HG03025 (cell line): ENCODE results near the gene LARP4B.
"Not testable (repeated sequence)": the region's sequence is repeated elsewhere in the genome, so short reads cannot be mapped to it uniquely, and the experiment has no call there.

Source experiments
- ATAC-seq: cut with Tn5 transposase; IDR thresholded peaks from one replicate; pipeline ENCODE4 v1.9.1; 2021; ENCODE audit warnings: mild to moderate bottlenecking, moderate library complexity; ENCODE audit not compliant: unreplicated experiment, low FRiP score

Gene LARP4B

GRCh38 chr10:958856-959255 lies 27.4 kb upstream of the LARP4B start:
- no peak for ATAC-seq

- no peak for ATAC-seq
These were observed 26.6 kb upstream of the LARP4B start for GRCh38 chr10:958106-958505.

GRCh38 chr10:955820-956217 lies 24.3 kb upstream of the LARP4B start:
- no peak for ATAC-seq

GRCh38 chr10:955127-955819 lies 23.8 kb upstream of the LARP4B start:
- ATAC-seq = no peak

DNA sequence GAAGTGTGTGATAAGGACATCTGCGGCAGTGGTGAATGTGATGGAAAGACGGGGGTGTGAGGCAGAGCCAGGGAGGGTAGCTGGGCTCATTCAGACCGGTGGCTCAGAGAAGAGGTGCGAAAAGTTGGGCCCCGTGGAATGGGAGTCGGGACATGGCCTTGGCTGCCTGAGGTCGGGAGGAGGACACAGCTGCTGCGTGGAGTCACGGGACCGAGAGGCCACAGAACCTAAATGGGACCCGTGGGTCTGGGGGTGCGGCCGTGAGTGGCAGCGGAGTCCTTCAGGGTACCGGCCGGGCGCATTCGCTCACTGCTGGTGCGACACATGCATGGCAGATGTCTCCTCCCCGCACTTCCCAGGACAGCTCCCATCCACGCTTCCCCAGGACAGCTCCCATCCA lies 22.9 kb upstream of the LARP4B start:
- no peak for ATAC-seq

- ATAC-seq = no peak
These were observed 22.3 kb upstream of the LARP4B start for GRCh38 chr10:953836-954235.

DNA sequence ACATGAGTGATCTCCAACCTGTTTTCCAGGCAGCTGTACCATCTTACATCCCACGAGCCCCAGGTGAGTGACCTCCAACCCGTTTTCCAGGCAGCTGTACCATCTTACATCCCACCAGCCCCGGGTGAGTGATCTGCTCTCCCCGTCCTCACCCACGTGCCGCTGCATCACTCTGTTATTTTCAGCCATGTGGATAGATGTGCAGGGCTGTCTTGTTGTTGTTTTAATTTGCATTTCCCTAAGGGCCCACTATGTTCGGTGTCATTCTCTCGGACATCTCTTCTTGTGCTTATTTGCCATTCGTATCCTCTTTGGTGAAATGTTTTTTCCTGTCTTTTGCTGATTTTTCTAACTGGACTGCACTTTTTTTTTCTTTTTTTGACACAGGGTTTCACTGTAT lies 17.9 kb upstream of the LARP4B start:
- no peak for ATAC-seq

GRCh38 chr10:948347-948746 lies 16.8 kb upstream of the LARP4B start:
- no peak for ATAC-seq

DNA sequence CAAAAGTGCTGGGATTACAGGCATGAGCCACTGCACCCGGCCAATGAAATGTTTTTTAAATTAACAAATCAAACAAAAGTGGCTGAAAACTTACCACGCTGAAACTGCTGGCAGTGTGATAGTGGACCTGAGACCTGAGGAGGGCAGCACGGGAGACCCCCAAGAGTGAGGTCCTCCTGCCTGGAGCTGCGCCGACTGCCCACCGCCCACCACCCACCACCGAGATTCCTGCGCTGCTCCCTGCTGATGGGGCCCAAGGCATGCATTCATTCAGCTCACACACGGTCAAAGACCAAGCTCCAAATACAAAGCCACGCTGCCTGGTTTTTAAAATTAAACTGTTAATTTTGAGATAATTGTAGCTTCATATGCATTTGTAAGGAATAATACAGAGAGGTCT lies 16.4 kb upstream of the LARP4B start:
- ATAC-seq = no peak

- no peak for ATAC-seq
These were observed 15.5 kb upstream of the LARP4B start for GRCh38 chr10:947051-947450.

DNA sequence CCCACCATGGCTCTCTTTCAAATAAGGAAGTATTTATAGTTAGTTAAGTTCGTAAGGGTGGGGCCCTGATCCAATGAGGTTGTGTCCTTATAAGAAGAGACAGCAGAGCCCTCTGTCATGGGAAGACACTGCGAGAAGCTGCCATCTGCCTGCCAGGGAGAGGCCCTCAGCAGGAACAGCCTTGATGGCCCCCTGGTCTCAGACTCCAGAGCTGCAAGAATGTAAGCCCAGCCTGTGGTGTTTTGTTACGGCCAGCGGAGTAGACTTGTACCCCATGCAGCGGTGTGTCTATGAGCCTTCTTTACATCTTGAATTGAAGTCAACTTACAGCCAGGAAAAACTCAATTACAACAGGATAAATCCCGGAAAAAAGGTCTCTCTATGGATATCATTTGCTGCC lies 14.3 kb upstream of the LARP4B start:
- ATAC-seq = no peak

DNA sequence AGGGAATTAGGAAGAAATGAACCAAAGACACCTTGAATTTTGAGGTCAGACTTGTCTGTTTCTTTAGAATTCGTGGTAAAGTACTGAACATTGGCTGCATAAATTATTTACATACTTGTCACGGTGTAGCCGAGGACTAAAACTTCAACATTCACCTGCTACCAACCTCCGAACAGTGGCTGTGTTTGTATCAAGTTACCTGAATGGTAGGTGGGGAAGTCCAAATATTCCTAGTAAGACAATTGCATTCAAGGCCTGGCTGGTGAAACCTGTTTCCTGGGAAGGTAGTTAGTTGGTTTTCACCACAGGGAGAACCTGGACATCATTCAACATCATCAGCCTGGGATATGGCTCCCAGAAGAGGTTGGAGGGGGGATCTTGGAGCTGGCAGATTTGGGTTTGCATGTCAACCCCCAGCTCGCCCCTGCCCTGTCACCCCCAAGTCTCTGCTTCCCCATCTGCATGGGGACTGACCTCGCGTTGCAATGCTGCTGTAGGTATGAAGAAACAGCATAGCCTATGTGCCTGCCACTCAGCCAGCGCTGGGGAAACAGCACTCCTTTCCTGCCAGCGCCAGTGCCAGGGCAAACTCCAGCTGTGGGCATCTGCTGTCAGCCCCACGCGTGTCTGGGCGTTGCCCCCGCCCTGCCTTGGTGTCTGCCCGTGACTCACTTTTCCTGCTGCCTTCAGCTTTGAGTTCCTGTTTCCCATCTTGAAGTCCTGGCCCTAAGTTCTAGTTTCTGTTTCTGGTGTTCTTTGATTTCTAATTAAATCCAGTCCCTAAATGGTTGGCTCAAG lies 12.7 kb upstream of the LARP4B start:
- ATAC-seq = no peak

DNA sequence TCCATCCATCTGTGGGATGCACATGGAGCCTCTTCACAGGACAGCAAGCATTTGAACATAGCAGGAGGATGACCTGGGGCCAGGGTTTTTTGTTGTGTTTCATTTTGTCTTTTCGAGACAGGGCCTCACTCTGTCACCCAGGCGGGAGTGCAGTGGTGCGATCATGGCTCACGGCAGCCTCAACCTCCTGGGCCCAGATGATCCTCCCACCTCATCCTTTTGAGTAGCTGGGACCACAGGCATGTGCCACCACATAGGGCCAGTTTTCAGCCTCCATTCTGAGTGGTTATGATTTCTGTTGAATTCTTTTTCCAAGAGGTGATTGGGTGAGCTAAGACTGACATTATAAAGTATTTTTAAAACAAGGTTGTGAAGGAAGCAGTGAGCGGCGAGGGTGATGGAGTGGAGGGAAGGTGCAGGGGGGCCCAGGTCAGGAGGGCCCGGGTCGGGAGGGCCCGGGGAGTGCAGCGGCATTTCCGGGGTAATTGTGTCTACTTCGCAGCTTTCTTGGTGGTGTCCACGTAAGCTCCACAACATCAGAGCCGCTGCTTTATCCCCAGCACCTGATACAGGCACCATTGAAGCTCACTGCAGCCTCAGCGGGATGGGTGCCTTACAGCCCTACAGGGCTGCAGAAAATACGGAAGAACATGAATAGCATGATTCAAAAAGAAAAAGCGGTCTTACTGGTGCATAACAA lies 12.0 kb upstream of the LARP4B start:
- no peak for ATAC-seq

DNA sequence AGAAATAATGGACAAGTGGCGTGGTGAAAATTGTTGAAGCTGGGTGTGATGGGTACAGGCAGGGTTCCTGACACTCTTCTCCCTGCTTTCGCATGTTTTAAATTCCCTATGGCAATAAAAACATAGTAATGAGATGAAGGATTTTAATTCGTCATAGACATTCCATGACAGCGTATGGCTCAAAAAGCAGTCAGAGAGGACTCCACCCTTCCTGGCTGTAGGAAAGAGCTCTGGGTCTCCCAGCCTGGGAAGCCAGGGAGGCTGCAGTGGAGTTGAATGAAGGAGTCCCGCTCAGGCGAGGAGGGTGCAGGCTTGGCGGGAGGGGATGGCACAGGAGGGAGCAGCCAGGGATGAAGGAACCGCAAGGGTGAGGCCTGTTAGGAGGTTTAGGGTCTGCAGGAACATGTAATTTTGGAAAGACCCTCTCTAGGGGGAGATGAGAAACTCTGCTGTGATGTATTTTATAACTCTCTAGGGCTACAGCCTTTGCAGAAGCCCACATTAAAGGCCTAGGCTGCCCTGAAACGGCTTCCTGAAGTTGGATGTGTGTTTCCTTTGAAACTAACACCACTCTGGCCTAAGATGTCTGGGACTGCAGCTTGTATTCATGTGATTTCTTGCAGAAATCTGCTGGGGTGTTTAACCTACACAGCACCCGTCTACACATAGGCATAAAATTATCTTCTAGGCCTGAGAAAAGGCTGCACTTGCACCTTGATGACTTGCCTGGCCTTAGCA lies 7.6 kb upstream of the LARP4B start:
- ATAC-seq = no peak

GRCh38 chr10:934746-935406 lies 3.4 kb upstream of the LARP4B start:
- ATAC-seq = no peak

DNA sequence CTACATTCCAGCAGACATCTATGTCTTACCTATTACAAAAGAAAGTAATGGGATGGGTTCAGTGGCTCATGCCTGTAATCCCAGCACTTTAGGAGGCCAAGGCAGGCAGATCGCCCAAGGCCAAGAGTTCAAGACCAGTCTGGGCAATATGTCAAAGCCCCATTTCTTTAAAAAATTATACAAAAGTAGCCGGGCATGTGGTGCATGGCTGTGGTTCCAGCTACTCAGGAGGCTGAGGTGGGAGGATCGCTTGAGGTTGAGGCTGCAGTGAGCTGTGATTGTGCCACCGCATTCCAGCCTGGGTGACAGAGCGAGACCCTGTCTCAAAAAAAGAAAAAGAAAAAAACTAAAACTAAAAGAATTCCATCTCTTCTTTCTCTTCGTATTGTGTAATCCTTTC lies 2.7 kb upstream of the LARP4B start:
- ATAC-seq = not testable (repeated sequence)

- ATAC-seq = no peak
These were observed 1.1 kb upstream of the LARP4B start for GRCh38 chr10:932589-932988.

DNA sequence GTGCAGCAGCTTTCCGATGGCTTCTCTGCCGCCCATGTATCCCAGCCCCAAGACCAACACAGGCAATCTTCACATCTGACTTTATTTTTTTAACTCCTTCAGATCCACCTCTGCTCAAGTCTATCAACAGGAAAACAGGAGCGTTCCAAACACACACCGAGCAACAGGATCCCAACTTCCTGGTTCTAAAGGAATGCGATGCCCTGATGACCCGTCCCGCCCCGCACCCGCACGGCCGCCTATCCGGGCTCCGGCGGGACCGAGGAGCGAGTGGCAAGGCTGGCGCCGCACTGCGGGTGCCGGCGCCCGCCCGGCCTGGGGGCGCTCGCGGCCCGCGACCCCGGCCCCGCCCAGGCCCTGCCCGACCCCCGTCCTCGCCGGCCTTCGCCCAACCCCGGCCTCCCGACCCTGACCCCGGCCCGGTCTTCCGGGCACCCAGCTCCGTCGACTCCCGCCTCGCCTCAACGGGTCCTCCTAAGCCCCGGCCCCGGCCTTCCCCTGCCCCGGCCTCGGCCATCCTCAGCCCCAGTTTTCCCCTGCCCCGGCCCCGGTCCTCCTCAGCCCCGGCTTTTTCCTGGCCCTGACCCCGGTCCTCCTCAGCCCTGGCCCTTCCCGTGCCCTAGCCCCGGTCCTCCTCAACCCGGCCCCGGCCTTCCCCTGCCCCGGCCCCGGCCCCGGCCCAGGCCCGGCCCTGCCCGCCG lies 730 bp downstream of the LARP4B start:
- peak; percentile 1 for ATAC-seq

DNA sequence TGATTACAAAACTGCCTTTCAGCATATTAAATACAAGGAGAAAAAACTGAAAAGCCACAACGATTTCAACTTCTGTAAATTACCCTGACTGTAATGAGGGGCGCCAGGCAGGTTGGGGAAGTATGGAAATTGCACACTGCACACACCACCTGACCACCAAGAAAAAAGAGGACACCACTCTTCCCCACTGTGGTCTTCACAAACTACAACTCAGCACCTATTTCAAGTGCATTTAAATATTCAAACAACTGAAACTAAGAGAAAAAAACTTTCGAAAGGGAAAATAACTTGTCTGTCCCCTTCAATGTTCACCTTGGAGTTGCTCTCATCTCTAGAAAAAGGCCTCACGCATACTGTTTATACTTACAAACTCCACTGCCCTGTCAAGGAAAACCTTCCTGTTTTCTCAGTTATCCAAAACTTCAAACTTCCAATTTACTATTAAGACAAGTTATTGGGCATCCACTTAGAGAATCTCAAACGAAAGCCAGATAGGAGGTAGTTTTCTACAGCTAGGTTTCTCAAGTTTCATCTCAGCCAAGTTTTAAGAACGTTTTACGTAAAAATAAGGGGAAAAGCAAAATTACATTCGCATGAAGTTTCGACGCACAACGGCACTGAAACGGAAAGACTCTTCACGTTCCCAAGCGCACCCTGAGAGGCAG lies 1.4 kb downstream of the LARP4B start:
- ATAC-seq = no peak
